ENCODE results near the gene MS4A1.
"Not testable (repeated sequence)": the region's sequence is repeated elsewhere in the genome, so short reads cannot be mapped to it uniquely, and the experiment has no call there.

MS4A1 gene

DNA sequence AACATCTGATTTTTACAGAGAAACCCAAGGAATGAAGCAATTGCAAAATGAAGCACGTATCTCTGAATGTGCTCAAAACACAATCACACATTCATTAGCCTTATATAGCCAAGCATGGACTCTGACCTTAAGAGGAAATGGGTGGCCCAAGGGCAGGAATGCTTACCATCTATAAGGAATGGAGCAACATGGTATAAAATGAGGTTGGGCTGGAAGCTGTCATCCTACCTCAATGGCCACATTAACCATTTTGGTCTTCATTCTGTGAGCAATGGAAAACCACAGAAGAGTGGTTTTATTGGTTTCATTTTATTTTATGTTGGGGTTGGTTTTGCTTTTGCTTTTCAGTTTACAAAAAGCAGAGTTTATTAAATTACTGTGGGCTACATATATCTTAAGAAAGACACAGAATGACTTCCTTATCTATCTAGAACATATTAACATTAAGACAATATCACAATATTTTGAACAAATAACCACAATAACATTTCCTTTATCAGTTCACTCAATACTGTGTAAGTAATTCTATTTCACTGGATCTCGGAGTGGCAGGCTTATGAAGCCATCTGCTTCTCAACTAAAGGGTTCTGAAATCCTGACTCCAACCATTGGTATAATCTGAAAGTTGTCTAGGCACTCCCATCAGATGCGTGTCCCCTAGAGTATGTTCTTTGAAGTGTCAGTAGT is 48.7 kb downstream of the MS4A1 start:
- DNase-seq: peak; percentile 19

DNA sequence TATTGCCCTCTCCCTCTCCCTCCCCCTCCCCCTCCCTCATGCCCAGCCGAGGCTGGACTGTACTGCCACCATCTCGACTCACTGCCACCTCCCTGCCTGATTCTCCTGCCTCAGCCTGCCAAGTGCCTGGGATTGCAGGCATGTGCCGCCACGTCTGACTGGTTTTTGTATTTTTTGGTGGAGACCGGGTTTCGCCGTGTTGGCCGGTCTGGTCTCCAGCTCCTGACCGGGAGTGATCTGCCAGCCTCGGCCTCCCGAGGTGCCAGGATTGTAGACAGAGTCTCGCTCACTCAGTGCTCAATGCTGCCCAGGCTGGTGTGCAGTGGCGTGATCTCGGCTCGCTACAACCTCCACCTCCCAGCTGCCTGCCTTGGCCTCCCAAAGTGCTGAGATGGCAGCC is 54.0 kb downstream of the MS4A1 start:
- DNase-seq: not testable (repeated sequence)

DNA sequence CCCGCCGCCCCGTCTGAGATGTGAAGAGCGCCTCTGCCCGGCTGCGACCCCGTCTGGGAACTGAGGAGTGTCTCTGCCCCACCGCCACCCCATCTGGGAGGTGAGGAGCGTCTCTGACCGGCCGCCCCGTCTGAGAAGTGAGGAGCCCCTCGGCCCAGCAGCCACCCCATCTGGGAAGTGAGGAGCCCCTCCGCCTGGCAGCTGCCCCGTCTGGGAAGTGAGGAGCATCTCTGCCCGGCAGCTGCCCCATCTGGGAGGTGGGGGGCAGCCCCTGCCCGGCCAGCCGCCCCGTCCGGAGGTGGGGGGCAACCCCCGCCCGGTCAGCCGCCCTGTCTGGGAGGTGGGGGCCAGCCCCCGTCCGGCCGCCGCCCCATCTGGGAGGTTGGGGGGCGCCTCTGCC is 54.6 kb downstream of the MS4A1 start:
- DNase-seq: not testable (repeated sequence)

DNA sequence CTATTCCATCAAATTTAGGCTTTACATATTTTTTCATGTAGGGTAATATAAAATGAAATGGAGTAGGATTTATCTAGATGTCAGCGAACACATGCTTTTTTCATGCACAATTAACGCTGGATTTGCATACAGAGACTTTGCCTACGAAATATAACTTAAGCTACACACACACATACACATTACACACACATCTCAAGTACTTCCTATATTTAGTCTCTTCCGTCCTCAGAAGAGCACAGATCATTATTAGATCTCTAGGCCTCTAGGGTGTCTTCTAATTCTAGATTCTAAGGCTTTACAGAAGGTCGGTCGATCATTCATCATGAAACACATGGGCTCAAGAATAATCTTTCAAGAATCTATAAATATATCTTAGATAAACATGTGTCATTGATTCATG is 55.7 kb downstream of the MS4A1 start:
- no peak for DNase-seq

DNA sequence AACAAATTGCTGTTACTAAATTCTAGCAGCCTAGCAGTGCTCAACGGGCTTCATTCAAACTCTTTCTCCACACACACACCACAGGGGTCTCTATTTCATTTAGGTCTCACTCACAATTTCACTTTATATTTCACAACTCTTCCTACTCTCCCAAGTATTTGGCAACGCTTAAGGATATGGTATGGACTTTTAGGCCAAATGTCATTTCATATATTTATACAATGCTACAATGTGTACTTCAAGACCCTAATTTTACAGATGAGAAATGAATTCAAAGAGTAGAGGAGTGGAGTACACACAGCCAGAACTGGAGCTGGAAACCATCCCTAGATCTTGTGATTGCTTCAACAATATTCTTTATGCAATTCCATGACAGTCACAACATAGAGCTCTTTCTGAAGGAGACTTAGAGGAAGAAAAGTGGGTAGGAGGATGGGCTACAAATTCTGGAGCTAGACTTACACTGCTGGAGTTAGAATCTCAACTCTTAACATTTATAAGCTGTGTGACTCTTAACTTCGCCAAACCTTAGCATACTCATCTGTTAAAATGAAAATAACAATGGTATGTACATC is 57.1 kb downstream of the MS4A1 start:
- no peak for DNase-seq

DNA sequence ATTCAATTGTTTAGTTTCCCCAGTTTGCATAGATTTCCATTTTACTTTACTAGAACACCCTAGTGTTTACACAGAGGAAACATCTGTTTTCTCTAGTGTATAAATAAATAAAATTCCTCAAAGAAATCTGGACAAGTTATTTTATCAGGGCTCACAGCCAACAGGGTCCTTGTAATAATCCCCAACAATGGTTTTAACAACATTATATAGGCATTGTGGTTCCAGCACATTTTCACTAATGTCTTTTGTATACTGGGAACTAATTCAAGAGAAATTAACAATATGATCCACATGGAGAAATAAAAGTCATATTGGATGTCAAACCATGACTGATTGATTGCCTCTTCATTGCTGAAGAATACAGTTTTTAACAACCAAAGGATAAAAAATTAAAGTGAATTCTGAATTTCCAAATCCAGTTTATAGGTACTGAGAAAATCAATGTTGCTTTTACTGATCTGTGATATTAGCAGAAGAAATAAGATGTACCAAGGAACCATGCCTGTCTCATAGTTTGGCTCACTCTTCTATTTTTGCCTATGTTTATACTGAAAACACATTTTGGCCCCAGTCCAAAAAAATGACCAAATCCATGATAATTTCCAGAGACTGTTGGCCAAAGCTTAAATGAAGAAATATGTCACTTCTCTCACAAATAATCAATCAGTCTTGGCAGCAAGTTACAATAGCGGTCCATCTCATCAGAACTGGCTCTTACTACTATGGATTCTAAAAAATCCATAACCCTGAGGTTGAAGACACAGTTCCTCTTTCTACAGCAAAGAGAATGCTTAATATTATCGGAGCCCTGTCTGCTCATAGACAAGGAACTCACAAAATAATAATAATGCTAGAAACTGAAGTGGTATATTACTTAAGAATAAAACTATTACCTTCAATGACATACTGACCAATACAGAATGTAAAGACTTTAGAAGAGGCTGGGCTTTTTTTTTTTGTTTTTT is 58.1 kb downstream of the MS4A1 start:
- DNase-seq: no peak

DNA sequence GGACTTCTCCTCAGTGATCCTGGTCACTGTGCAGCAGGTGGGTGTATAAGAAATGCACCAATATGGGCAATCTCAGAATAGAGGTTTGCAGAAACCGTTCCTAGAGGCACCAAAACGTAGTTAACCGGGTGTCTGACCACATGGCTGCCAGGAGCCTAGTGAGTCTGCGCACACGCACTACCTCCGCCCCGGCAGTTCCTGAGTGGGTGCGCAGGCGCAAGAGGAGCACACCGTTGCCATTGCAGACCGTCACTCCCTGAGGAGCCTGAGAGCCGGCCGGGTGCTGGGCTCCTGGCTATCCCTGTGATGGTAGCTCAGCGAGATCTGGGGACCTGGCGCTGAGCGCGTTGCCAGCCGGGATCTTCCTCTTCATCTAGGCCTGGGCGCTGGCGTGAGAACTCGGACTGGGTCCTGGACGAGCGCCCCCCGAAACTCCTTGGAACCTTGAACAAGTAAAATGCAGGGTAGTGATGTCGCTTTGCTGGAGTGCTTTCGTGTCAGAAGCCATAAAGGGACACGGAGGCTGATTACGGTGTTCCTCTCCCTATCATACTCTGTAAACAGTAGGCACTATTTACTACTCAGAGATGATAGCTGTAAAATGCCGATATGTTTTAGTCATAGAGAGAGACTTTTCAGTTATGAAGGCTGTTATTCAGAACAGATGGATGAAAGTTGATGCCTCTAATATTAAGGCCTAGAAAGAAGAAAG is 59.7 kb downstream of the MS4A1 start, which contains the start of gene MS4A13:
MS4A13 (plus strand) TSS at position 249 of the 712 bp plus-strand sequence. CDS start 2,692 bp downstream, outside the sequence.
- DNase-seq: no peak

Measured in activated CD4-positive, alpha-beta T cell treated with anti-CD3 and anti-CD28 coated beads, Interleukin-2, Interleukin-6, amounts not matched to agents 100 ng/mL and 50 ng/mL, durations not matched to agents 16 hours and 8 hours (primary cell).